Measurements from ENCODE around the gene DNAH6. TPM values are rescaled to one million over a fixed set of nuclear protein-coding genes. Genes with fewer than 3 reads are reported as not detected.

DNAH6 gene
- total RNA-seq, 1 experiment from 2014 or later = not detected

DNA sequence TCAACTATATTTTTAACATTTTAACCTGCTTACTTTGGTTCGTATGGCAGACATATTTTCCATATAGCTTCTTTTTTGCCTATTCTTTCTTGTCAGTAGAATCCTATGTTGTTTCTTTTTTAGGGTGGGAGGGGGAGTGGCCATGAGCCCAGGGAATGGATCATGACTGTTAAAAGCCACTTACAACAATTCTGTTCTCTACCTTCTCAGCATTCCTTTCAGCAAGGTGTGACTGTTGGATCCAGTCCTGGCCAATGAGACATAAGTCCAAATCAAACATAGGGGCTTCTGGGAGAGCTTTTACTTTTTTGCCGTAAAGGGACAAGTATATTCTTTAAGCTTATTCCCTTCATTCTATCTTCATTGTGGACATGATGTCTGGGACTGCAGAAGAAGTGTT, 25.0 kb upstream of the DNAH6 start:
- no peak for TF ChIP-seq EZH2 (IDR thresholded peaks at IDR 0.05; ENCODE audit: borderline replicate concordance, low read depth, low read length, poor library complexity, severe bottlenecking)
- TF ChIP-seq, protein P1, sequence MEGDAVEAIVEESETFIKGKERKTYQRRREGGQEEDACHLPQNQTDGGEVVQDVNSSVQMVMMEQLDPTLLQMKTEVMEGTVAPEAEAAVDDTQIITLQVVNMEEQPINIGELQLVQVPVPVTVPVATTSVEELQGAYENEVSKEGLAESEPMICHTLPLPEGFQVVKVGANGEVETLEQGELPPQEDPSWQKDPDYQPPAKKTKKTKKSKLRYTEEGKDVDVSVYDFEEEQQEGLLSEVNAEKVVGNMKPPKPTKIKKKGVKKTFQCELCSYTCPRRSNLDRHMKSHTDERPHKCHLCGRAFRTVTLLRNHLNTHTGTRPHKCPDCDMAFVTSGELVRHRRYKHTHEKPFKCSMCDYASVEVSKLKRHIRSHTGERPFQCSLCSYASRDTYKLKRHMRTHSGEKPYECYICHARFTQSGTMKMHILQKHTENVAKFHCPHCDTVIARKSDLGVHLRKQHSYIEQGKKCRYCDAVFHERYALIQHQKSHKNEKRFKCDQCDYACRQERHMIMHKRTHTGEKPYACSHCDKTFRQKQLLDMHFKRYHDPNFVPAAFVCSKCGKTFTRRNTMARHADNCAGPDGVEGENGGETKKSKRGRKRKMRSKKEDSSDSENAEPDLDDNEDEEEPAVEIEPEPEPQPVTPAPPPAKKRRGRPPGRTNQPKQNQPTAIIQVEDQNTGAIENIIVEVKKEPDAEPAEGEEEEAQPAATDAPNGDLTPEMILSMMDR (conservative IDR thresholded peaks at IDR 0.05; ENCODE audit: low read depth, low read length) = no peak
- Histone ChIP-seq H3K4me3 (ENCODE audit: low read depth, low read length, poor library complexity, severe bottlenecking) (no peak overlapping the region), H3K9me3 (ENCODE audit: low read depth, low read length, poor library complexity, severe bottlenecking) (no peaks in the 10 kb centered on the region), H3K4me1 (ENCODE audit: insufficient read depth, low read length, poor library complexity, severe bottlenecking) (no peaks in the 10 kb centered on the region), H3K36me3 (ENCODE audit: insufficient read depth, low read length, poor library complexity, severe bottlenecking) (no peaks in the 10 kb centered on the region), H3K27me3 (replicated peaks; ENCODE audit: insufficient read depth, low read depth, low read length, poor library complexity) (no peaks in the 10 kb centered on the region), H3K27ac (ENCODE audit: low read depth, low read length, poor library complexity, severe bottlenecking) (no peak overlapping the region)
- POLR2A ChIA-PET (ENCODE audit: low non-redundant PET) = no interaction called here
- intact Hi-C loops (cut with micrococcal nuclease; ENCODE audit: unreplicated experiment) = loop anchor here (5.0 kb wide), 1 partner anchor 391 kb away; the partner anchor contains the start of gene TRABD2A
- DNase-seq (ENCODE audit: low spot score) = no peak
- no TSS peak for BruUV-seq (replicated peaks)
- CTCF ChIA-PET = interaction anchor here (0.6 kb wide), 1 partner anchor 391 kb away, joined by 5 read pairs; no protein-coding TSS in a partner anchor

- Histone ChIP-seq H3K9me3 (ENCODE audit: low read depth, low read length, poor library complexity, severe bottlenecking) (no peaks in the 10 kb centered on the region), H3K27me3 (replicated peaks; ENCODE audit: insufficient read depth, low read depth, low read length, poor library complexity) (no peaks in the 10 kb centered on the region), H3K27ac (ENCODE audit: low read depth, low read length, poor library complexity, severe bottlenecking) (no peak overlapping the region), H3K4me3 (ENCODE audit: low read depth, low read length, poor library complexity, severe bottlenecking) (no peak overlapping the region), H3K4me1 (ENCODE audit: insufficient read depth, low read length, poor library complexity, severe bottlenecking) (no peaks in the 10 kb centered on the region), H3K36me3 (ENCODE audit: insufficient read depth, low read length, poor library complexity, severe bottlenecking) (no peaks in the 10 kb centered on the region)
- TF ChIP-seq EZH2 (IDR thresholded peaks at IDR 0.05; ENCODE audit: borderline replicate concordance, low read depth, low read length, poor library complexity, severe bottlenecking) = no peak
- TF ChIP-seq, protein P1 (conservative IDR thresholded peaks at IDR 0.05; ENCODE audit: low read depth, low read length) = no peak
- POLR2A ChIA-PET (ENCODE audit: low non-redundant PET) = no interaction called here
- no TSS peak for BruUV-seq (replicated peaks)
- CTCF ChIA-PET = interaction anchor here (0.6 kb wide), 1 partner anchor 465 kb away, joined by 6 read pairs; no protein-coding TSS in a partner anchor
- no peak for DNase-seq (ENCODE audit: low spot score)
- intact Hi-C loops (cut with micrococcal nuclease; ENCODE audit: unreplicated experiment) = loop anchor here (5.0 kb wide), 1 partner anchor 391 kb away; the partner anchor contains the start of gene TRABD2A
Observed at GRCh38 chr2:84491741-84492140, 24.6 kb upstream of the DNAH6 start.

DNA sequence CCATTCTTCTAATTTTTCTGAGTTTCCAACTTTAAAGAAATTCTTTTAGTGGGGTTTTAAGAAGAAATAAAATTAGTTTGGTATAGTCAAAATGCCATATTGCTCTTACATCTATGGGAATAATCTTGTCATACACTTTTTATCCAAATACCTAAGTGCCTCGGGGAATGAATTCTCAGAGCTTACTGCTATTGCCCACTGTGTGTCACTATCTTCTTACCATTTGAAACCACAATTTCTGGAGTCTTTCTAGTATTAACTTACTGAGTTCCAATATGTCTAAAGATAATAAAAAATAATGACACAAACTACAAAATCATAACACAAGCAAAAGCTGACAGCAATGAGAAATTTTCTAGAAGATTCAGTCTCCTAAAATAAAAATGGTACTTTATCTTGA, 23.7 kb upstream of the DNAH6 start:
- ChIA-PET CTCF (no interaction called here), POLR2A (ENCODE audit: low non-redundant PET) (no interaction called here)
- BruUV-seq (replicated peaks) = no TSS peak
- no peak overlapping the region for H3K27ac ChIP-seq (ENCODE audit: low read depth, low read length, poor library complexity, severe bottlenecking)
- H3K9me3 ChIP-seq (ENCODE audit: low read depth, low read length, poor library complexity, severe bottlenecking) = no peaks in the 10 kb centered on the region
- no peak for DNase-seq (ENCODE audit: low spot score)
- H3K27me3 ChIP-seq (replicated peaks; ENCODE audit: insufficient read depth, low read depth, low read length, poor library complexity) = no peaks in the 10 kb centered on the region
- intact Hi-C loops (cut with micrococcal nuclease; ENCODE audit: unreplicated experiment) = loop anchor here (5.0 kb wide), 1 partner anchor 390 kb away; the partner anchor contains the start of gene TRABD2A
- H3K36me3 ChIP-seq (ENCODE audit: insufficient read depth, low read length, poor library complexity, severe bottlenecking) = no peaks in the 10 kb centered on the region
- no peak overlapping the region for H3K4me3 ChIP-seq (ENCODE audit: low read depth, low read length, poor library complexity, severe bottlenecking)
- TF ChIP-seq, protein P1 (conservative IDR thresholded peaks at IDR 0.05; ENCODE audit: low read depth, low read length) = 0 out of 2 replicates have a peak, but pooled peaks have one; percentile 26
- no peak for TF ChIP-seq EZH2 (IDR thresholded peaks at IDR 0.05; ENCODE audit: borderline replicate concordance, low read depth, low read length, poor library complexity, severe bottlenecking)
- H3K4me1 ChIP-seq (ENCODE audit: insufficient read depth, low read length, poor library complexity, severe bottlenecking) = no peaks in the 10 kb centered on the region
